ENCODE measurements around the gene CLASRP. TPM values are rescaled to one million over a fixed set of nuclear protein-coding genes. Genes with fewer than 3 reads are reported as not detected.
"Not testable (repeated sequence)": the region's sequence is repeated elsewhere in the genome, so short reads cannot be mapped to it uniquely, and the experiment has no call there.

Gene CLASRP
- total RNA-seq, 2 donors from 2014 or later: 67.1 to 90.3 TPM

GRCh38 chr19:44993926-44994537 lies 44.8 kb upstream of the CLASRP start:
- Mint-ChIP-seq H3K4me3 (no peak overlapping the region), H3K36me3 (ENCODE audit: low read depth) (peaks cover 26% of the 10 kb centered on the region), H3K4me1 (no peaks in the 10 kb centered on the region), H3K27ac (no peak overlapping the region), H3K27me3 (ENCODE audit: insufficient read depth) (peaks cover 3% of the 10 kb centered on the region), H3K9me3 (no peaks in the 10 kb centered on the region)
- no peaks in the 10 kb centered on the region for H3K9me3 ChIP-seq (ENCODE audit: control insufficient read depth, low read length)
- DNase-seq: no peak
- H3K27ac ChIP-seq (ENCODE audit: low read depth, low read length): no peak overlapping the region
- no peak overlapping the region for H3K4me3 ChIP-seq (ENCODE audit: low read length)
- H3K4me1 ChIP-seq (ENCODE audit: control insufficient read depth, insufficient read depth, low read length): no peaks in the 10 kb centered on the region
- peaks cover 15% of the 10 kb centered on the region for H3K36me3 ChIP-seq (ENCODE audit: control insufficient read depth, insufficient read depth, low read length)
- no peaks in the 10 kb centered on the region for H3K27me3 ChIP-seq (ENCODE audit: control insufficient read depth, insufficient read depth, low read length, poor library complexity, severe bottlenecking)
- H3K9ac ChIP-seq (ENCODE audit: extremely low read depth, low read length, poor library complexity, severe bottlenecking): no peak overlapping the region
- TF ChIP-seq CTCF (conservative IDR thresholded peaks at IDR 0.05): no peak
- WGBS, 2 experiments (ENCODE audit: insufficient coverage in 1 of 2, insufficient read length in 1 of 2): 94 to 98% methylated on average over 7 to 12 of the region's 12 CpGs

- 92 to 93% methylated on average over 4 of the region's 4 CpGs for WGBS, 2 experiments (ENCODE audit: insufficient coverage in 1 of 2, insufficient read length in 1 of 2)
- Histone ChIP-seq H3K27ac (ENCODE audit: low read depth, low read length) (no peak overlapping the region), H3K27me3 (ENCODE audit: control insufficient read depth, insufficient read depth, low read length, poor library complexity, severe bottlenecking) (no peaks in the 10 kb centered on the region), H3K4me3 (ENCODE audit: low read length) (no peak overlapping the region), H3K4me1 (ENCODE audit: control insufficient read depth, insufficient read depth, low read length) (no peaks in the 10 kb centered on the region), H3K9me3 (ENCODE audit: control insufficient read depth, low read length) (no peaks in the 10 kb centered on the region), H3K36me3 (ENCODE audit: control insufficient read depth, insufficient read depth, low read length) (peaks cover 3% of the 10 kb centered on the region), H3K9ac (ENCODE audit: extremely low read depth, low read length, poor library complexity, severe bottlenecking) (no peak overlapping the region)
- Mint-ChIP-seq H3K4me3 (no peak overlapping the region), H3K9me3 (no peaks in the 10 kb centered on the region), H3K36me3 (ENCODE audit: low read depth) (peaks cover 9% of the 10 kb centered on the region), H3K27me3 (ENCODE audit: insufficient read depth) (peaks cover 14% of the 10 kb centered on the region), H3K4me1 (peaks cover 2% of the 10 kb centered on the region), H3K27ac (no peak overlapping the region)
- DNase-seq: peak; percentile 38
- TF ChIP-seq CTCF (conservative IDR thresholded peaks at IDR 0.05): no peak
Measured at GRCh38 chr19:44998025-44998424, 40.8 kb upstream of the CLASRP start.

GRCh38 chr19:44999131-44999925 lies 39.5 kb upstream of the CLASRP start:
- H3K4me1 Mint-ChIP-seq; H3K4me3 Mint-ChIP-seq; H3K27me3 ChIP-seq (ENCODE audit: control insufficient read depth, insufficient read depth, low read length, poor library complexity, severe bottlenecking); H3K9me3 ChIP-seq (ENCODE audit: control insufficient read depth, low read length); H3K36me3 Mint-ChIP-seq (ENCODE audit: low read depth); H3K36me3 ChIP-seq (ENCODE audit: control insufficient read depth, insufficient read depth, low read length); H3K27ac Mint-ChIP-seq; H3K9ac ChIP-seq (ENCODE audit: extremely low read depth, low read length, poor library complexity, severe bottlenecking); H3K4me1 ChIP-seq (ENCODE audit: control insufficient read depth, insufficient read depth, low read length); H3K9me3 Mint-ChIP-seq; H3K27ac ChIP-seq (ENCODE audit: low read depth, low read length); DNase-seq; H3K4me3 ChIP-seq (ENCODE audit: low read length): not testable (repeated sequence)
- peaks cover 14% of the 10 kb centered on the region for H3K27me3 Mint-ChIP-seq (ENCODE audit: insufficient read depth)
- WGBS, 2 experiments (ENCODE audit: insufficient coverage in 1 of 2, insufficient read length in 1 of 2): 76 to 78% methylated on average over 6 to 10 of the region's 12 CpGs

GRCh38 chr19:45000665-45001064 lies 38.2 kb upstream of the CLASRP start:
- H3K4me1 Mint-ChIP-seq; H3K27ac ChIP-seq (ENCODE audit: low read depth, low read length); H3K36me3 Mint-ChIP-seq (ENCODE audit: low read depth); H3K9ac ChIP-seq (ENCODE audit: extremely low read depth, low read length, poor library complexity, severe bottlenecking); H3K27ac Mint-ChIP-seq; DNase-seq; H3K36me3 ChIP-seq (ENCODE audit: control insufficient read depth, insufficient read depth, low read length); H3K4me1 ChIP-seq (ENCODE audit: control insufficient read depth, insufficient read depth, low read length); H3K4me3 ChIP-seq (ENCODE audit: low read length); H3K9me3 ChIP-seq (ENCODE audit: control insufficient read depth, low read length); H3K27me3 ChIP-seq (ENCODE audit: control insufficient read depth, insufficient read depth, low read length, poor library complexity, severe bottlenecking); H3K9me3 Mint-ChIP-seq: not testable (repeated sequence)
- peaks cover 14% of the 10 kb centered on the region for H3K27me3 Mint-ChIP-seq (ENCODE audit: insufficient read depth)
- 85 to 89% methylated on average over 18 to 19 of the region's 19 CpGs for WGBS, 2 experiments (ENCODE audit: insufficient coverage in 1 of 2, insufficient read length in 1 of 2)
- peak overlapping the region; percentile 82 for H3K4me3 Mint-ChIP-seq

Measured in endodermal cell (in vitro differentiated cells).